DND-41 (cell line): ENCODE measurements around the gene OVAAL.

ENCODE experiments used
- EZH2 ChIP-seq: IDR thresholded peaks from 3 replicates; pipeline ENCODE4 v1.6.1; 2012; ENCODE audit warnings: borderline replicate concordance, low read depth, mild to moderate bottlenecking, moderate library complexity, low read length, inconsistent platforms; ENCODE audit not compliant: severe bottlenecking
- TF ChIP-seq, protein P1 (sequence below): IDR thresholded peaks from 2 replicates; pipeline ENCODE4 v1.5.1; 2012; ENCODE audit warnings: borderline replicate concordance, low read length, moderate library complexity, mild to moderate bottlenecking; ENCODE audit not compliant: poor library complexity, severe bottlenecking; ENCODE audit errors: extremely low read depth

DNA sequence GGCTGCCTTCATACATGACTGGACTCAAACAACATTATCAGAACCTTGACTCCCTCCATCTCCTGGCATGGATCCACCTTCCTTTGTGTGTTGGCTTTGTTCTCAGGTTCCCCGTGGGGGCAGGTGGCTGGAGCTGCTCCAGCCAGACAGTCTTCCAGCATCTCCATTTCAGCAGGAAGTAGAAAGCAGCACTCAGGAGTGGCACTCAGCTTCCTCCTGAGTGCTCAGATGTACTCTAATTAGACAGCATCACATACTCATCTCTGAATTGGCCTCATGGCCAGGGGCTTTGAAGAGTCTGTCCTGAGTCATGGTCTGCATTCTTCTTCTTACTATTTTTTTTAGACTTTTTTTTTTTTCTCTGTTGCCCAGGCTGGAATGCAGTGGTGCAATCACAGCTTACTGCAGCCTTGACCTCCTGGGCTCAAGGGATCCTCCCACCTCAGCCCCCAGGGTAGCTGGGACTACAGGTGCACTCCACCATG lies 27.9 kb downstream of the OVAAL start:
- TF ChIP-seq EZH2, result no peak
- TF ChIP-seq, protein P1, sequence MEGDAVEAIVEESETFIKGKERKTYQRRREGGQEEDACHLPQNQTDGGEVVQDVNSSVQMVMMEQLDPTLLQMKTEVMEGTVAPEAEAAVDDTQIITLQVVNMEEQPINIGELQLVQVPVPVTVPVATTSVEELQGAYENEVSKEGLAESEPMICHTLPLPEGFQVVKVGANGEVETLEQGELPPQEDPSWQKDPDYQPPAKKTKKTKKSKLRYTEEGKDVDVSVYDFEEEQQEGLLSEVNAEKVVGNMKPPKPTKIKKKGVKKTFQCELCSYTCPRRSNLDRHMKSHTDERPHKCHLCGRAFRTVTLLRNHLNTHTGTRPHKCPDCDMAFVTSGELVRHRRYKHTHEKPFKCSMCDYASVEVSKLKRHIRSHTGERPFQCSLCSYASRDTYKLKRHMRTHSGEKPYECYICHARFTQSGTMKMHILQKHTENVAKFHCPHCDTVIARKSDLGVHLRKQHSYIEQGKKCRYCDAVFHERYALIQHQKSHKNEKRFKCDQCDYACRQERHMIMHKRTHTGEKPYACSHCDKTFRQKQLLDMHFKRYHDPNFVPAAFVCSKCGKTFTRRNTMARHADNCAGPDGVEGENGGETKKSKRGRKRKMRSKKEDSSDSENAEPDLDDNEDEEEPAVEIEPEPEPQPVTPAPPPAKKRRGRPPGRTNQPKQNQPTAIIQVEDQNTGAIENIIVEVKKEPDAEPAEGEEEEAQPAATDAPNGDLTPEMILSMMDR, result no peak
